GM23338 (cell line): ENCODE measurements around the gene DKK1. TPM values are rescaled to one million over a fixed set of nuclear protein-coding genes. Genes with fewer than 3 reads are reported as not detected.

Experiments used
- ATAC-seq: fragments of 200-7000 bp; cut with Tn5 transposase; 3 replicates; pipeline ENCODE4 v1.9.1; 2020
- DNase-seq: peaks from one replicate; pipeline ENCODE4 v3.0.0-alpha.2; 2015; ENCODE audit warnings: low spot score
- H2AFZ ChIP-seq: fragments of 200-600 bp; sonication (generic); 2 replicates; pipeline ENCODE4 v1.8.0; 2016; ENCODE audit warnings: antibody characterized with exemption, mild to moderate bottlenecking, moderate library complexity
- H3F3A ChIP-seq: fragments of 200-600 bp; sonication (generic); replicated peaks from 2 replicates; pipeline ENCODE4 v1.8.0; 2017; ENCODE audit warnings: antibody characterized with exemption, mixed run types, low read depth
- H3K27ac ChIP-seq: fragments of 200-600 bp; sonication (generic); 2 replicates; pipeline ENCODE4 v1.6.1; 2016; ENCODE audit warnings: low read depth
- H3K27me3 ChIP-seq: fragments of 200-600 bp; sonication (generic); 2 replicates; pipeline ENCODE4 v1.8.0; 2016; ENCODE audit warnings: mild to moderate bottlenecking, mixed run types, moderate library complexity; ENCODE audit not compliant: insufficient read depth
- H3K36me3 ChIP-seq: fragments of 200-600 bp; sonication (generic); 2 replicates; pipeline ENCODE4 v1.8.0; 2016; ENCODE audit warnings: mild to moderate bottlenecking; ENCODE audit not compliant: insufficient read depth
- H3K4me1 ChIP-seq: fragments of 200-600 bp; sonication (generic); 2 replicates; pipeline ENCODE4 v1.8.0; 2016; ENCODE audit warnings: mild to moderate bottlenecking, moderate library complexity; ENCODE audit not compliant: insufficient read depth
- H3K4me2 ChIP-seq: fragments of 200-600 bp; sonication (generic); 2 replicates; pipeline ENCODE4 v1.7.1; 2017; ENCODE audit warnings: mixed run types
- H3K4me3 ChIP-seq: fragments of 200-600 bp; sonication (generic); 2 replicates; pipeline ENCODE4 v1.6.1; 2016; ENCODE audit warnings: mixed run types
- H3K79me2 ChIP-seq: fragments of 200-600 bp; sonication (generic); replicated peaks from 2 replicates; pipeline ENCODE4 v1.8.0; 2017; ENCODE audit warnings: mild to moderate bottlenecking; ENCODE audit not compliant: insufficient read depth
- H3K9me2 ChIP-seq: fragments of 200-600 bp; sonication (generic); 2 replicates; pipeline ENCODE4 v1.8.0; 2017; ENCODE audit not compliant: insufficient read depth
- H4K20me1 ChIP-seq: fragments of 200-600 bp; sonication (generic); replicated peaks from 2 replicates; pipeline ENCODE4 v1.8.0; 2017; ENCODE audit warnings: mild to moderate bottlenecking; ENCODE audit not compliant: insufficient read depth
- H3K27ac Mint-ChIP-seq: 2 replicates; pipeline ENCODE4 v1.8.0; 2020; ENCODE audit warnings: inconsistent platforms, mild to moderate bottlenecking, moderate library complexity, mixed read lengths
- H3K27me3 Mint-ChIP-seq: 3 replicates; pipeline ENCODE4 v1.8.0; 2022; ENCODE audit warnings: low read depth, mild to moderate bottlenecking, moderate library complexity, mixed read lengths, inconsistent platforms; ENCODE audit not compliant: insufficient read depth, poor library complexity
- H3K36me3 Mint-ChIP-seq: 3 replicates; pipeline ENCODE4 v1.8.0; 2021; ENCODE audit warnings: low read depth, mild to moderate bottlenecking, inconsistent platforms, moderate library complexity, mixed read lengths
- H3K4me1 Mint-ChIP-seq: 3 replicates; pipeline ENCODE4 v1.8.0; 2020; ENCODE audit warnings: mild to moderate bottlenecking, inconsistent platforms, mixed read lengths
- H3K4me3 Mint-ChIP-seq: 3 replicates; pipeline ENCODE4 v1.8.0; 2021; ENCODE audit warnings: moderate library complexity, mild to moderate bottlenecking, inconsistent platforms, mixed read lengths
- H3K9me3 Mint-ChIP-seq: 3 replicates; pipeline ENCODE4 v1.8.0; 2020; ENCODE audit warnings: moderate library complexity, mild to moderate bottlenecking, inconsistent platforms, mixed read lengths
- CREB1 ChIP-seq: fragments of 250-450 bp; sonication (Bioruptor Pico); IDR thresholded peaks from 2 replicates; pipeline ENCODE4 v1.5.0; 2020; ENCODE audit warnings: low read depth, mild to moderate bottlenecking, moderate library complexity
- EZH2 ChIP-seq: fragments of 200-600 bp; sonication (generic); IDR thresholded peaks from one replicate; pipeline ENCODE4 v1.8.0; 2017; ENCODE audit warnings: antibody characterized with exemption, mild to moderate bottlenecking, low read depth; ENCODE audit not compliant: unreplicated experiment
- JUNB ChIP-seq: IDR thresholded peaks from one replicate; pipeline ENCODE4 v1.6.1; 2016; ENCODE audit warnings: antibody characterized with exemption; ENCODE audit not compliant: unreplicated experiment
- NANOG ChIP-seq: IDR thresholded peaks from 2 replicates; pipeline ENCODE4 v1.6.1; 2016; ENCODE audit warnings: antibody characterized with exemption, borderline replicate concordance
- STAT1 ChIP-seq: IDR thresholded peaks from one replicate; pipeline ENCODE4 v1.6.1; 2016; ENCODE audit warnings: antibody characterized with exemption; ENCODE audit not compliant: unreplicated experiment
- ZNF114 ChIP-seq: fragments of 250-450 bp; sonication (Bioruptor Pico); IDR thresholded peaks from 2 replicates; pipeline ENCODE4 v1.5.0; 2020; ENCODE audit warnings: mild to moderate bottlenecking, moderate library complexity
- ZNF331 ChIP-seq: fragments of 250-450 bp; sonication (Bioruptor Pico); IDR thresholded peaks from 2 replicates; pipeline ENCODE4 v1.5.0; 2020; ENCODE audit warnings: low read depth, mild to moderate bottlenecking, moderate library complexity
- polyA plus RNA-seq: library from polyadenylated mRNA; unstranded; fragments of >200 nt; fragmentation: Nextera tagmentation; extraction: Ambion mirVana; gene quantifications from 2 replicates; pipeline ENCODE4 v1.2.1, GENCODE V29; 2016
- total RNA-seq: library from RNA; depleted of rRNA; stranded (reverse); fragments of >200 nt; shearing (Covaris generic); gene quantifications from 2 replicates; pipeline ENCODE4 v1.2.3, GENCODE V29; 2014
- TF ChIP-seq, protein P1 (sequence below): fragments of 250-450 bp; sonication (Bioruptor Pico); IDR thresholded peaks from 2 replicates; pipeline ENCODE4 v1.5.0; 2020; ENCODE audit warnings: mild to moderate bottlenecking, moderate library complexity
- TF ChIP-seq, protein P2 (sequence below): IDR thresholded peaks from 2 replicates; pipeline ENCODE4 v1.6.1; 2016; ENCODE audit warnings: antibody characterized with exemption

Gene DKK1
- total and polyA plus RNA-seq, 2 experiments from 2014 or later = 0.45 TPM; not detected in 1

DNA sequence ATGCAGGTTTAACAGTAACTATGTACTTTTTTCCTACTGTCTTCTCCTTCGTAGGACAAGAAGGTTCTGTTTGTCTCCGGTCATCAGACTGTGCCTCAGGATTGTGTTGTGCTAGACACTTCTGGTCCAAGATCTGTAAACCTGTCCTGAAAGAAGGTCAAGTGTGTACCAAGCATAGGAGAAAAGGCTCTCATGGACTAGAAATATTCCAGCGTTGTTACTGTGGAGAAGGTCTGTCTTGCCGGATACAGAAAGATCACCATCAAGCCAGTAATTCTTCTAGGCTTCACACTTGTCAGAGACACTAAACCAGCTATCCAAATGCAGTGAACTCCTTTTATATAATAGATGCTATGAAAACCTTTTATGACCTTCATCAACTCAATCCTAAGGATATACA, 2.4 kb downstream of the DKK1 start:
- H3K9me3 Mint-ChIP-seq = no peaks in the 10 kb centered on the region
- Histone ChIP-seq H3K36me3 (no peaks in the 10 kb centered on the region), H3K79me2 (no peaks in the 10 kb centered on the region), H3F3A (no peaks in the 10 kb centered on the region), H3K4me3 (no peak overlapping the region), H3K9me2 (no peaks in the 10 kb centered on the region), H2AFZ (no peak overlapping the region), H4K20me1 (peaks cover 8% of the 10 kb centered on the region; the same call in 1 of the 2 replicates), H3K4me2 (no peak overlapping the region), H3K27me3 (peaks cover 66% of the 10 kb centered on the region), H3K4me1 (peaks cover 8% of the 10 kb centered on the region; the same call in 1 of the 2 replicates), H3K27ac (no peak overlapping the region)
- no peak overlapping the region for H3K27ac Mint-ChIP-seq
- peaks cover 50% of the 10 kb centered on the region for H3K27me3 Mint-ChIP-seq
- TF ChIP-seq CREB1 (CRISPR knock-in tag) = no peak
- no peak for TF ChIP-seq NANOG
- TF ChIP-seq JUNB = no peak
- no peak for TF ChIP-seq ZNF331 (CRISPR knock-in tag)
- TF ChIP-seq, protein P1, sequence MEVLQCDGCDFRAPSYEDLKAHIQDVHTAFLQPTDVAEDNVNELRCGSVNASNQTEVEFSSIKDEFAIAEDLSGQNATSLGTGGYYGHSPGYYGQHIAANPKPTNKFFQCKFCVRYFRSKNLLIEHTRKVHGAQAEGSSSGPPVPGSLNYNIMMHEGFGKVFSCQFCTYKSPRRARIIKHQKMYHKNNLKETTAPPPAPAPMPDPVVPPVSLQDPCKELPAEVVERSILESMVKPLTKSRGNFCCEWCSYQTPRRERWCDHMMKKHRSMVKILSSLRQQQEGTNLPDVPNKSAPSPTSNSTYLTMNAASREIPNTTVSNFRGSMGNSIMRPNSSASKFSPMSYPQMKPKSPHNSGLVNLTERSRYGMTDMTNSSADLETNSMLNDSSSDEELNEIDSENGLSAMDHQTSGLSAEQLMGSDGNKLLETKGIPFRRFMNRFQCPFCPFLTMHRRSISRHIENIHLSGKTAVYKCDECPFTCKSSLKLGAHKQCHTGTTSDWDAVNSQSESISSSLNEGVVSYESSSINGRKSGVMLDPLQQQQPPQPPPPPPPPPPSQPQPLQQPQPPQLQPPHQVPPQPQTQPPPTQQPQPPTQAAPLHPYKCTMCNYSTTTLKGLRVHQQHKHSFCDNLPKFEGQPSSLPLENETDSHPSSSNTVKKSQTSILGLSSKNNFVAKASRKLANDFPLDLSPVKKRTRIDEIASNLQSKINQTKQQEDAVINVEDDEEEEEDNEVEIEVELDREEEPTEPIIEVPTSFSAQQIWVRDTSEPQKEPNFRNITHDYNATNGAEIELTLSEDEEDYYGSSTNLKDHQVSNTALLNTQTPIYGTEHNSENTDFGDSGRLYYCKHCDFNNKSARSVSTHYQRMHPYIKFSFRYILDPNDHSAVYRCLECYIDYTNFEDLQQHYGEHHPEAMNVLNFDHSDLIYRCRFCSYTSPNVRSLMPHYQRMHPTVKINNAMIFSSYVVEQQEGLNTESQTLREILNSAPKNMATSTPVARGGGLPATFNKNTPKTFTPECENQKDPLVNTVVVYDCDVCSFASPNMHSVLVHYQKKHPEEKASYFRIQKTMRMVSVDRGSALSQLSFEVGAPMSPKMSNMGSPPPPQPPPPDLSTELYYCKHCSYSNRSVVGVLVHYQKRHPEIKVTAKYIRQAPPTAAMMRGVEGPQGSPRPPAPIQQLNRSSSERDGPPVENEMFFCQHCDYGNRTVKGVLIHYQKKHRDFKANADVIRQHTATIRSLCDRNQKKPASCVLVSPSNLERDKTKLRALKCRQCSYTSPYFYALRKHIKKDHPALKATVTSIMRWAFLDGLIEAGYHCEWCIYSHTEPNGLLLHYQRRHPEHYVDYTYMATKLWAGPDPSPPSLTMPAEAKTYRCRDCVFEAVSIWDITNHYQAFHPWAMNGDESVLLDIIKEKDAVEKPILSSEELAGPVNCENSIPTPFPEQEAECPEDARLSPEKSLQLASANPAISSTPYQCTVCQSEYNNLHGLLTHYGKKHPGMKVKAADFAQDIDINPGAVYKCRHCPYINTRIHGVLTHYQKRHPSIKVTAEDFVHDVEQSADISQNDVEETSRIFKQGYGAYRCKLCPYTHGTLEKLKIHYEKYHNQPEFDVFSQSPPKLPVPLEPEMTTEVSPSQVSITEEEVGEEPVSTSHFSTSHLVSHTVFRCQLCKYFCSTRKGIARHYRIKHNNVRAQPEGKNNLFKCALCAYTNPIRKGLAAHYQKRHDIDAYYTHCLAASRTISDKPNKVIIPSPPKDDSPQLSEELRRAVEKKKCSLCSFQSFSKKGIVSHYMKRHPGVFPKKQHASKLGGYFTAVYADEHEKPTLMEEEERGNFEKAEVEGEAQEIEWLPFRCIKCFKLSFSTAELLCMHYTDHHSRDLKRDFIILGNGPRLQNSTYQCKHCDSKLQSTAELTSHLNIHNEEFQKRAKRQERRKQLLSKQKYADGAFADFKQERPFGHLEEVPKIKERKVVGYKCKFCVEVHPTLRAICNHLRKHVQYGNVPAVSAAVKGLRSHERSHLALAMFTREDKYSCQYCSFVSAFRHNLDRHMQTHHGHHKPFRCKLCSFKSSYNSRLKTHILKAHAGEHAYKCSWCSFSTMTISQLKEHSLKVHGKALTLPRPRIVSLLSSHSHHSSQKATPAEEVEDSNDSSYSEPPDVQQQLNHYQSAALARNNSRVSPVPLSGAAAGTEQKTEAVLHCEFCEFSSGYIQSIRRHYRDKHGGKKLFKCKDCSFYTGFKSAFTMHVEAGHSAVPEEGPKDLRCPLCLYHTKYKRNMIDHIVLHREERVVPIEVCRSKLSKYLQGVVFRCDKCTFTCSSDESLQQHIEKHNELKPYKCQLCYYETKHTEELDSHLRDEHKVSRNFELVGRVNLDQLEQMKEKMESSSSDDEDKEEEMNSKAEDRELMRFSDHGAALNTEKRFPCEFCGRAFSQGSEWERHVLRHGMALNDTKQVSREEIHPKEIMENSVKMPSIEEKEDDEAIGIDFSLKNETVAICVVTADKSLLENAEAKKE = no peak
- TF ChIP-seq, protein P2, sequence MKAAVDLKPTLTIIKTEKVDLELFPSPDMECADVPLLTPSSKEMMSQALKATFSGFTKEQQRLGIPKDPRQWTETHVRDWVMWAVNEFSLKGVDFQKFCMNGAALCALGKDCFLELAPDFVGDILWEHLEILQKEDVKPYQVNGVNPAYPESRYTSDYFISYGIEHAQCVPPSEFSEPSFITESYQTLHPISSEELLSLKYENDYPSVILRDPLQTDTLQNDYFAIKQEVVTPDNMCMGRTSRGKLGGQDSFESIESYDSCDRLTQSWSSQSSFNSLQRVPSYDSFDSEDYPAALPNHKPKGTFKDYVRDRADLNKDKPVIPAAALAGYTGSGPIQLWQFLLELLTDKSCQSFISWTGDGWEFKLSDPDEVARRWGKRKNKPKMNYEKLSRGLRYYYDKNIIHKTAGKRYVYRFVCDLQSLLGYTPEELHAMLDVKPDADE = no peak
- TF ChIP-seq STAT1 = no peak
- no peak for TF ChIP-seq EZH2
- no peak for TF ChIP-seq ZNF114 (CRISPR knock-in tag)
- ATAC-seq = no peak
- no peak for DNase-seq
- no peak overlapping the region for H3K4me3 Mint-ChIP-seq
- H3K4me1 Mint-ChIP-seq = peaks cover 13% of the 10 kb centered on the region
- no peaks in the 10 kb centered on the region for H3K36me3 Mint-ChIP-seq
